K562 (cell line): ENCODE data around the gene TRIO. TPM values are rescaled to one million over a fixed set of nuclear protein-coding genes. Genes with fewer than 3 reads are reported as not detected.

Experiments used
- ATAC-seq: fragments of 200-7000 bp; cut with Tn5 transposase; 3 replicates; pipeline ENCODE4 v1.9.1; 2020; ENCODE audit warnings: moderate library complexity
- BruUV-seq: library from RNA; stranded (reverse); fragments of 400-500 nt; replicated peaks from 2 replicates; lab custom pipeline; 2021; lab: Mats Ljungman, UMichigan
- CTCF ChIA-PET: fragments of 300-600 bp; formaldehyde crosslinking; extraction: SDS; loops from one replicate; lab custom pipeline; 2021; ENCODE audit warnings: low intra/inter-chr PET ratio; lab: Yijun Ruan, JAX
- POLR2A ChIA-PET: fragments of 300-600, 350-650 bp; sonication (Branson Sonifier 250); formaldehyde crosslinking; extraction: SDS; loops from one replicate; lab custom pipeline; 2021; ENCODE audit warnings: antibody characterized with exemption, inconsistent platforms; lab: Yijun Ruan, JAX
- DNase-seq, 4 experiments: peaks; one replicate each; pipeline versions ENCODE4 v3.0.0 to v3.0.0-alpha.2; 2011 to 2018; ENCODE audit warnings: low spot score in 3 of 4, mixed read lengths in 3 of 4; ENCODE audit errors: extremely low read depth in 1 of 4
- FAIRE-seq: peaks from 2 replicates; lab custom pipeline; 2011; peaks lifted over from hg19 to GRCh38; lab: Jason Lieb, UNC
- H2AFZ ChIP-seq: 2 replicates; pipeline ENCODE4 v1.6.0; 2011; ENCODE audit warnings: low read depth, low read length, control low read depth, inconsistent platforms
- H3K27ac ChIP-seq: fragments of 200-600 bp; 3 replicates; pipeline ENCODE4 v1.8.0; 2011; ENCODE audit warnings: low read depth, mild to moderate bottlenecking, control low read depth, inconsistent platforms, low read length, moderate library complexity, mixed read lengths; ENCODE audit errors: extremely low read depth
- H3K27me3 ChIP-seq, 2 experiments: fragments of 300-600 bp in 1 of 2; 2 replicates in 1 of 2; 3 replicates in 1 of 2; pipeline versions ENCODE4 v1.6.0 to v1.8.0; 2011; ENCODE audit warnings: inconsistent platforms in 2 of 2, low read length in 2 of 2, mild to moderate bottlenecking in 1 of 2, mixed read lengths in 1 of 2, moderate library complexity in 1 of 2; ENCODE audit not compliant: control insufficient read depth in 2 of 2, insufficient read depth in 2 of 2
- H3K36me3 ChIP-seq: fragments of 300-600 bp; 3 replicates; pipeline ENCODE4 v1.8.0; 2011; ENCODE audit warnings: mild to moderate bottlenecking, low read length, inconsistent platforms; ENCODE audit not compliant: control insufficient read depth, insufficient read depth
- H3K4me1 ChIP-seq, 2 experiments: fragments of 200-600 bp in 1 of 2; replicated peaks in 1 of 2; 2 replicates in 1 of 2; 3 replicates in 1 of 2; pipeline versions ENCODE4 v1.5.1 to v1.8.0; 2011; ENCODE audit warnings: inconsistent platforms in 2 of 2, low read length in 2 of 2, mild to moderate bottlenecking in 1 of 2, mixed read lengths in 1 of 2, moderate library complexity in 1 of 2; ENCODE audit not compliant: control insufficient read depth in 2 of 2, insufficient read depth in 2 of 2
- H3K4me2 ChIP-seq: 2 replicates; pipeline ENCODE4 v1.6.1; 2011; ENCODE audit warnings: low read length, control low read depth, inconsistent platforms, mixed read lengths; ENCODE audit not compliant: insufficient read depth
- H3K4me3 ChIP-seq: fragments of 200-600 bp; sonication (generic), shearing (Covaris generic); 2 replicates; pipeline ENCODE4 v1.5.1; 2016; ENCODE audit warnings: control low read depth, inconsistent platforms
- H3K79me2 ChIP-seq: fragments of 200-600 bp; 3 replicates; pipeline ENCODE4 v1.8.0; 2011; ENCODE audit warnings: low read length, inconsistent platforms; ENCODE audit not compliant: control insufficient read depth, insufficient read depth
- H3K9ac ChIP-seq, 2 experiments: 2 replicates each; pipeline versions ENCODE4 v1.6.0 to v1.6.1; 2011; ENCODE audit warnings: low read depth in 2 of 2, low read length in 2 of 2, control low read depth in 1 of 2, inconsistent platforms in 1 of 2, mild to moderate bottlenecking in 1 of 2, mixed read lengths in 1 of 2; ENCODE audit not compliant: insufficient read depth in 1 of 2
- H3K9me1 ChIP-seq: one replicate; pipeline ENCODE4 v1.6.0; 2011; ENCODE audit warnings: inconsistent platforms, mild to moderate bottlenecking, low read length, moderate library complexity; ENCODE audit not compliant: control insufficient read depth, insufficient read depth
- H3K9me3 ChIP-seq: replicated peaks from 2 replicates; pipeline ENCODE4 v1.5.1; 2011; ENCODE audit warnings: low read depth, low read length, inconsistent platforms; ENCODE audit not compliant: control insufficient read depth, insufficient read depth
- H4K20me1 ChIP-seq: replicated peaks from 2 replicates; pipeline ENCODE4 v1.6.1; 2011; ENCODE audit warnings: low read length, inconsistent platforms, mixed read lengths; ENCODE audit not compliant: control insufficient read depth, insufficient read depth
- BCL6 ChIP-seq: fragments of 250-450 bp; sonication (Bioruptor Pico); IDR thresholded peaks from 2 replicates; pipeline ENCODE4 v1.4.0; 2020
- CBFA2T2 ChIP-seq: fragments of 450-650 bp; conservative IDR thresholded peaks from 2 replicates; pipeline ENCODE4 v1.6.1; 2017; ENCODE audit warnings: mild to moderate bottlenecking
- CEBPB ChIP-seq: fragments of 450-650 bp; IDR thresholded peaks from 2 replicates; pipeline ENCODE4 v1.6.1; 2016; ENCODE audit warnings: missing genetic modification characterization, missing compliant biosample characterization
- FUS ChIP-seq: fragments of 200-400 bp; formaldehyde crosslinking; optimal IDR thresholded peaks from 2 replicates; pipeline ENCODE3; 2017; ENCODE audit warnings: low read depth, low read length
- HMG20A ChIP-seq: fragments of 450-650 bp; formaldehyde crosslinking; conservative IDR thresholded peaks from 2 replicates; pipeline ENCODE4 v1.4.0; 2020; ENCODE audit warnings: mild to moderate bottlenecking, mixed read lengths
- HMG20B ChIP-seq: fragments of 250-450 bp; sonication (Bioruptor Pico); IDR thresholded peaks from 2 replicates; pipeline ENCODE4 v1.5.0; 2021; ENCODE audit warnings: mild to moderate bottlenecking
- JUN ChIP-seq, 2 experiments: sonication (generic) in 1 of 2; formaldehyde crosslinking in 1 of 2; IDR thresholded peaks; 2 replicates each; pipeline versions ENCODE4 v1.6.1 to v1.8.0; 2012 to 2022; ENCODE audit warnings: borderline replicate concordance in 2 of 2, mild to moderate bottlenecking in 2 of 2, improper control_type of control experiment in 1 of 2, low read depth in 1 of 2, low read length in 1 of 2, missing genetic modification reagents in 1 of 2
- MAFG ChIP-seq: fragments of 450-650 bp; conservative IDR thresholded peaks from 2 replicates; pipeline ENCODE4 v1.6.1; 2016; ENCODE audit warnings: missing genetic modification characterization, missing compliant biosample characterization
- NFYB ChIP-seq: IDR thresholded peaks from 2 replicates; pipeline ENCODE4 v1.6.1; 2011; ENCODE audit warnings: mild to moderate bottlenecking, moderate library complexity; ENCODE audit not compliant: insufficient read length; ENCODE audit errors: extremely low read depth
- NR2F6 ChIP-seq: fragments of 450-650 bp; formaldehyde crosslinking; IDR thresholded peaks from 2 replicates; pipeline ENCODE4 v1.4.0; 2020; ENCODE audit warnings: mild to moderate bottlenecking
- ZKSCAN3 ChIP-seq: fragments of 250-450 bp; sonication (Bioruptor Pico); IDR thresholded peaks from 2 replicates; pipeline ENCODE4 v1.4.0; 2020
- ZNF512 ChIP-seq: IDR thresholded peaks from 2 replicates; pipeline ENCODE4 v1.6.1; 2016; ENCODE audit warnings: missing genetic modification characterization, missing compliant biosample characterization
- WGBS: fragments of 100-300 bp; shearing (Covaris generic); methylation state at CpG from one replicate; pipeline ENCODE4 v1.1.6; 2016; ENCODE audit warnings: low coverage, mixed read lengths; ENCODE audit not compliant: insufficient coverage; ENCODE audit errors: missing lambda C conversion rate; 5-methylcytosine and 5-hydroxymethylcytosine counted together
- in situ Hi-C: fragments of 300-500 bp; cut with MboI; formaldehyde crosslinking; loops from 4 replicates; pipeline ENCODE4 v1.15.0; 2018; ENCODE audit warnings: inconsistent platforms, mixed read lengths
- intact Hi-C: fragments of 100-400 bp; cut with micrococcal nuclease; formaldehyde crosslinking; loops from 2 replicates; pipeline ENCODE4 v1.14.2; 2022
- polyA plus RNA-seq, 8 experiments: library from polyadenylated mRNA; depleted of rRNA in 4 of 8; stranded (reverse) in 5 of 8; unstranded in 3 of 8; fragments of >200 nt; fragmentation: Nextera tagmentation in 2 of 8; fragmentation: Illumina TruSeq in 1 of 8; extraction: Ambion mirVana in 2 of 8; extraction: Trizol in 1 of 8; gene quantifications; 2 replicates each; pipeline versions ENCODE4 v1.2.1 to v1.2.3, GENCODE V29; 2011 to 2014; ENCODE audit warnings: inconsistent platforms in 1 of 8, missing spikeins in 1 of 8
- total RNA-seq, 7 experiments: library from RNA; depleted of rRNA in 6 of 7; stranded (reverse); fragments of >200 nt in 6 of 7; fragmentation: Illumina TruSeq in 2 of 7; extraction: Trizol in 2 of 7; gene quantifications; 2 replicates each; pipeline versions ENCODE4 v1.2.1 to v1.2.3, GENCODE V29; 2011 to 2021; ENCODE audit warnings: low replicate concordance in 1 of 7

Gene TRIO
- total and polyA plus RNA-seq, 9 of the 15 experiments (the other 6 are each of a cell fraction or from before 2014, with no cell fraction given) = 0.24 to 5.0 (median 1.1) TPM

DNA sequence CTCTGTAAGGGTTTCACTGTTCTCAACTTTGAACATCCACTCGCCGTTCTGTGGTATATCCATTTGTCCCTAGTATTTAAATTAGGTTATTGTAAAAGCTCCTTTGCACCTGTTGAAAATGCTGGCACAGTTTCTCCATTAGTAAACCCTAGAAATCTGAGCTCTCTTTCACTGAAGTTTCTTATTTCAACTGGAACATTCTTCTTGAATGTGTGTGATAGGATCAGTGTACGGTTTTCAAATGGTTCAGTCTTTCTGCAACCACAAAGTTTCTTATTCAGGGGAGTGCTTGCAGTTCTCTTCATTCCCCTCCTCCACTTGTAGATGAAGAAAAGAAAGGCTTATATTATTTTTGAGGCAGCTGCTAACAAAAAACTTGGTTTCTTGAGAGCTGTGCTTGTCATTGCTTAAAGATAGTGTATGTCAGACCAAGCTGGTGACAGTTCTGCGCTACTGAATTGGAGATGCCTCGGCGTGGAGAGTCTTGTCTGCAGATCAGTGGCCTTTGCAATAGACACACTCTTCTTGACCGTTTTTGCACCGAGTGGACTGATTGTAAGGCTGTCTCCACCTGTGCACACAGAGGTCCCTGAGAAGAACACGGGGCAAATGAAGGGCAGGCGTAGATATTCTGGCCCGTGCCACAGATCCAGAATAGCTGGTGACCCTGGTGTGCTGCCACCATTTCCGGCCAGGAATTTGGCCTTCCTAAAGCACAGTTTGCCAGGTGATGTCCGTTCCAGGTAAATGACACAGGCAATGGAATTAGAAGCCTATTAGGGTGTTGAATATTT, 102.2 kb downstream of the TRIO start:
- FAIRE-seq = no peak
- Histone ChIP-seq H3K4me2 (no peak overlapping the region), H3K9ac (no peak overlapping the region), H3K36me3 (no peaks in the 10 kb centered on the region), H3K9me3 (no peaks in the 10 kb centered on the region)
- POLR2A ChIA-PET = interaction anchor here (0.6 to 2.0 kb wide), 2 partner anchors 13 to 293 kb away, joined by 5 read pairs; no protein-coding TSS in a partner anchor
- DNase-seq = no peak
- no TSS peak for BruUV-seq
- intact Hi-C loops = no loop called here
- TF ChIP-seq HMG20B (CRISPR knock-in tag) (no peak), MAFG (no peak), NFYB (no peak), FUS (no peak), ZKSCAN3 (CRISPR knock-in tag) (no peak), HMG20A (no peak), BCL6 (no peak), NR2F6 (CRISPR knock-in tag) (no peak), CEBPB (no peak), JUN (IDR thresholded peaks at IDR 0.05; ENCODE audit: borderline replicate concordance, low read depth, low read length) (no peak), JUN (CRISPR knock-in tag; IDR thresholded peaks at IDR 0.05; ENCODE audit: borderline replicate concordance) (no peak), ZNF512 (no peak), CBFA2T2 (no peak)
- TF ChIP-seq, all 486 proteins: peak for 0
- Histone ChIP-seq H2AFZ (no peak overlapping the region), H3K4me1 (peaks cover 0 to 4% of the 10 kb centered on the region in 2 experiments; a peak in 2 of 5 replicates), H3K27me3 (peaks cover 21 to 36% of the 10 kb centered on the region in 2 experiments), H3K4me3 (no peak overlapping the region), H3K9me1 (no peaks in the 10 kb centered on the region), H3K79me2 (no peaks in the 10 kb centered on the region), H3K27ac (no peak overlapping the region), H4K20me1 (no peaks in the 10 kb centered on the region)
- in situ Hi-C loops = no loop called here
- CTCF ChIA-PET = no interaction called here
- 3% methylated on average over 13 of the region's 13 CpGs for WGBS
- no peak for ATAC-seq
